ENCODE results near the gene PATE2. TPM values are rescaled to one million over a fixed set of nuclear protein-coding genes. Genes with fewer than 3 reads are reported as not detected.

PATE2 gene
- under 0.01 TPM in 1 of 2 replicates, not detected in the other for total RNA-seq (2012; rRNA removed)
- polyA plus RNA-seq (2012; rRNA removed) = not detected in 2 replicates
- polyA plus RNA-seq (2012; cell fraction: cytosol; rRNA removed) = not detected in 2 replicates
- not detected in 2 replicates for polyA plus RNA-seq (2012; cell fraction: nucleus; rRNA removed; ENCODE audit: low replicate concordance)
- percentile 9 among the genes with signal in this experiment for Bru-seq, nascent RNA
- BruChase-seq, experiment 1, labeled RNA remaining after a 6-hour chase = percentile 18 among the genes with signal in this experiment
- percentile 16 among the genes with signal in this experiment for BruChase-seq, experiment 2, labeled RNA remaining after a 2-hour chase
- long read RNA-seq = 0 reads

DNA sequence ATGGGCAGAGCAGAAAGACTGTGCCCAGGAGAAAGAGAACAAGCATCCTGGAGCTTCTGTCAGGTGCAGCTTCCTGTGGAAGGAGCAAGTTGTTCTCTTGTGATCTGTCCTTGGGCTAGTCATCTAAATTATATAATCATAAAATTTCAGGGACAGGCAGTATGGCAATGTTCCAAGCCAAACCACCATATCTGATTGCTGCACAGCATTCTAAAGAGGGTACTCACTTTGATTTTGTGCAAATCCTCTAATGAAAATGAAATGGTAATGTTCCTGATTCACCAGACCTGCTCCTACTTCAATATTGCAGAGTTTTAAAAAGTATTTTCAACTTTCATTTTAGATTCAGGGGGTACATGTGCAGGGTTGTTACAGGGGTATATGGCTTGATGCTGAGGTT lies at the start of gene PATE2:
PATE2 (minus strand) TSS at position 101 of the 400 bp plus-strand sequence; CDS start at position 46, 55 bp downstream.
- Histone ChIP-seq H3K36me3 (ENCODE audit: control insufficient read depth, insufficient read depth, low read length) (no peaks in the 10 kb centered on the region), H2AK5ac (ENCODE audit: low read depth, low read length) (no peak within 1 kb of the TSS), H3K4ac (ENCODE audit: low read depth, low read length) (no peak within 1 kb of the TSS), H3K18ac (ENCODE audit: low read depth, low read length) (no peak within 1 kb of the TSS), H4K5ac (ENCODE audit: low read depth, low read length) (no peak within 1 kb of the TSS), H2AFZ (replicated peaks; ENCODE audit: low read length, poor library complexity) (no peak within 1 kb of the TSS), H2BK5ac (ENCODE audit: low read depth, low read length, poor library complexity, severe bottlenecking) (no peak within 1 kb of the TSS), H2AK9ac (replicated peaks; ENCODE audit: low read depth, low read length, poor library complexity) (no peak within 1 kb of the TSS), H3K27me3 (ENCODE audit: control insufficient read depth, insufficient read depth, low read length) (no peaks in the 10 kb centered on the region), H3K27ac (ENCODE audit: insufficient read depth, low read length) (no peak within 1 kb of the TSS), H4K20me1 (ENCODE audit: insufficient read depth, low read length) (no peaks in the 10 kb centered on the region), H3K9me3 (ENCODE audit: control insufficient read depth, insufficient read depth, low read length) (no peaks in the 10 kb centered on the region), H4K8ac (ENCODE audit: low read depth in 2 of 2, low read length in 2 of 2) (no peak within 1 kb of the TSS), H2BK120ac (ENCODE audit: low read depth, low read length) (no peak within 1 kb of the TSS), H3K79me1 (ENCODE audit: low read depth in 1 of 2, low read length in 2 of 2) (no peaks in the 10 kb centered on the region), H3K9ac (ENCODE audit: low read depth, low read length) (no peak within 1 kb of the TSS), H3K4me2 (ENCODE audit: low read depth, low read length) (no peak within 1 kb of the TSS), H3K56ac (ENCODE audit: extremely low read depth, insufficient read depth, low read length) (no peak within 1 kb of the TSS), H3K14ac (replicated peaks; ENCODE audit: low read depth, low read length) (no peak within 1 kb of the TSS), H2BK20ac (ENCODE audit: low read depth, low read length) (no peak within 1 kb of the TSS), H3K4me1 (ENCODE audit: control insufficient read depth, insufficient read depth, low read length) (no peaks in the 10 kb centered on the region), H3K4me3 (ENCODE audit: insufficient read depth, low read depth, low read length) (no peak within 1 kb of the TSS), H3K23ac (ENCODE audit: low read depth, low read length) (no peak within 1 kb of the TSS), H2BK15ac (ENCODE audit: low read depth, low read length) (no peak within 1 kb of the TSS), H4K91ac (ENCODE audit: insufficient read depth, low read depth, low read length) (no peak within 1 kb of the TSS), H3K9me1 (ENCODE audit: insufficient read depth, low read length) (no peaks in the 10 kb centered on the region)
- dilution Hi-C loops (cut with HindIII; ENCODE audit: low sequenced_read_pairs, unreplicated experiment) = no loop called here
- CTCF ChIA-PET = no interaction called here
- in situ Hi-C loops (cut with MboI; ENCODE audit: low sequenced_read_pairs) = no loop called here
- ATAC-seq (ENCODE audit: low read depth) = no peak
- no peak for TF ChIP-seq POLR2A (IDR thresholded peaks at IDR 0.05; ENCODE audit: low read depth, low read length)
- no peak for TF ChIP-seq RFX5 (IDR thresholded peaks at IDR 0.05; ENCODE audit: low read depth, low read length)
- no peak for TF ChIP-seq SMC3 (IDR thresholded peaks at IDR 0.05; ENCODE audit: low read depth, low read length)
- TF ChIP-seq CTCF (conservative IDR thresholded peaks at IDR 0.05; ENCODE audit: low read depth, low read length) = no peak
- TF ChIP-seq CEBPB (IDR thresholded peaks at IDR 0.05; ENCODE audit: low read depth, low read length) = no peak
- no peak for TF ChIP-seq RCOR1 (IDR thresholded peaks at IDR 0.05; ENCODE audit: insufficient replicate concordance, low read length)
- TF ChIP-seq BHLHE40 (IDR thresholded peaks at IDR 0.05; ENCODE audit: low read depth, low read length) = no peak
- TF ChIP-seq MXI1 (IDR thresholded peaks at IDR 0.05; ENCODE audit: borderline replicate concordance, low read depth, low read length) = no peak
- no peak for TF ChIP-seq MAFK (IDR thresholded peaks at IDR 0.05; ENCODE audit: low read depth, low read length)
- TF ChIP-seq USF2 (IDR thresholded peaks at IDR 0.05; ENCODE audit: low read depth, low read length) = no peak
- TF ChIP-seq RAD21 (IDR thresholded peaks at IDR 0.05; ENCODE audit: low read length) = no peak
- TF ChIP-seq MAZ (IDR thresholded peaks at IDR 0.05; ENCODE audit: borderline replicate concordance, low read depth, low read length) = no peak
- TF ChIP-seq ELK1 (IDR thresholded peaks at IDR 0.05; ENCODE audit: borderline replicate concordance, low read depth, low read length) = no peak
- TF ChIP-seq FOS (IDR thresholded peaks at IDR 0.05; ENCODE audit: low read depth, low read length) = no peak
- TF ChIP-seq NFE2L2 (IDR thresholded peaks at IDR 0.05; ENCODE audit: low read depth, low read length) = no peak
- no peak for TF ChIP-seq CHD1 (IDR thresholded peaks at IDR 0.05; ENCODE audit: low read depth, low read length)
- BruUV-seq (replicated peaks) = no TSS peak
- DNase-seq = no peak
- POLR2A ChIA-PET (ENCODE audit: unreplicated experiment) = no interaction called here
- intact Hi-C loops (cut with micrococcal nuclease) = no loop called here
